ENCODE data around the gene TNFRSF14. TPM values are rescaled to one million over a fixed set of nuclear protein-coding genes. Genes with fewer than 3 reads are reported as not detected.

The TNFRSF14 gene
- 16.5 and 35.4 TPM in 2 replicates for total RNA-seq

GRCh38 chr1:2556277-2556677, at the start of gene TNFRSF14:
Gene TNFRSF14 (plus strand): TSS chr1:2556371. CDS start chr1:2556665, 294 bp downstream.

GRCh38 chr1:2525920-2526823, 30.0 kb upstream of the TNFRSF14 start, which contains the start of gene PANK4:
Gene PANK4 (minus strand): TSS chr1:2526596. CDS start chr1:2526587, 9 bp downstream.

GRCh38 chr1:2529784-2530512, 26.2 kb upstream of the TNFRSF14 start, which contains the start of gene HES5:
Gene HES5 (minus strand): TSS chr1:2530263. CDS start chr1:2530164, 99 bp downstream.

GRCh38 chr1:2586154-2587070, 30.2 kb downstream of the TNFRSF14 start, which contains the start of gene PRXL2B:
Gene PRXL2B (plus strand): TSS chr1:2586777. CDS start chr1:2586886, 109 bp downstream.

Other genes starting within 250 kb of the TNFRSF14 start
- 13.7 and 19.6 TPM in 2 replicates for gene MORN1, start 164.8 kb upstream of the TNFRSF14 start, total RNA-seq
- gene RER1, start 164.5 kb upstream of the TNFRSF14 start, total RNA-seq: 89.7 and 98.1 TPM in 2 replicates
- 38.4 and 42.6 TPM in 2 replicates for gene PEX10, start 143.8 kb upstream of the TNFRSF14 start, total RNA-seq
- 0.11 and 0.12 TPM in 2 replicates for gene PLCH2, start 80.1 kb upstream of the TNFRSF14 start, total RNA-seq
- gene PANK4, start 29.8 kb upstream of the TNFRSF14 start, total RNA-seq: 28.1 and 33.4 TPM in 2 replicates
- not detected in 2 replicates for gene HES5, start 26.1 kb upstream of the TNFRSF14 start, total RNA-seq
- gene PRXL2B, start 30.4 kb downstream of the TNFRSF14 start, total RNA-seq: 11.7 and 13.4 TPM in 2 replicates
- 0.22 TPM in 1 of 2 replicates, not detected in the other for gene MMEL1, start 76.6 kb downstream of the TNFRSF14 start, total RNA-seq
- 0.11 and 0.12 TPM in 2 replicates for gene TTC34, start 245.3 kb downstream of the TNFRSF14 start, total RNA-seq

Data from uterine smooth muscle cell (primary cell).